ENCODE results near the gene ASB10.

ASB10 gene

GRCh38 chr7:151129117-151129959 is 57.7 kb downstream of the ASB10 start:
- no peak overlapping the region for H2AK5ac ChIP-seq (ENCODE audit: low read length)
- no peak for DNase-seq
- no peak overlapping the region for H4K12ac ChIP-seq (ENCODE audit: low read depth, low read length)
- no peaks in the 10 kb centered on the region for H3K9me3 ChIP-seq (ENCODE audit: insufficient read depth, low read depth, low read length)
- H3K4me3 ChIP-seq (ENCODE audit: low read depth, low read length) = no peak overlapping the region
- no peak overlapping the region for H3K23ac ChIP-seq (ENCODE audit: low read length)
- H3K36me3 ChIP-seq (ENCODE audit: control insufficient read depth in 1 of 2, insufficient read depth in 2 of 2, low read length in 2 of 2) = peaks cover 86 to 88% of the 10 kb centered on the region in 2 experiments
- H3K14ac ChIP-seq (ENCODE audit: low read length) = no peak overlapping the region
- H3K27ac ChIP-seq (ENCODE audit: low read depth, low read length) = no peak overlapping the region
- no peak overlapping the region for H2BK120ac ChIP-seq (ENCODE audit: insufficient read depth, low read length, poor library complexity)
- H4K91ac ChIP-seq (ENCODE audit: low read depth, low read length) = no peak overlapping the region
- no peak overlapping the region for H2BK12ac ChIP-seq (ENCODE audit: low read length)
- H2AFZ ChIP-seq (ENCODE audit: insufficient read depth, low read length, poor library complexity) = no peak overlapping the region
- no peak overlapping the region for H3K4me2 ChIP-seq (ENCODE audit: low read length)
- no CpG with 5 or more reads among the region's 28 CpGs for WGBS (ENCODE audit: extremely low coverage, insufficient coverage, insufficient read length)
- H3K79me1 ChIP-seq (ENCODE audit: low read length) = peaks cover 2% of the 10 kb centered on the region
- no peak overlapping the region for H3K18ac ChIP-seq (ENCODE audit: low read length)
- no peak overlapping the region for H3K9ac ChIP-seq (ENCODE audit: low read length)
- no peaks in the 10 kb centered on the region for H3K27me3 ChIP-seq (ENCODE audit: insufficient read depth, low read length)
- no peak overlapping the region for H3K4ac ChIP-seq (ENCODE audit: low read depth, low read length)
- H3K79me2 ChIP-seq (ENCODE audit: control insufficient read depth, insufficient read depth, low read length, poor library complexity) = no peaks in the 10 kb centered on the region
- no peak overlapping the region for H4K8ac ChIP-seq (ENCODE audit: low read depth, low read length)
- H2BK5ac ChIP-seq (ENCODE audit: low read depth, low read length, poor library complexity) = no peak overlapping the region
- peaks cover 13 to 15% of the 10 kb centered on the region in 2 experiments for H3K4me1 ChIP-seq (ENCODE audit: control insufficient read depth in 1 of 2, insufficient read depth in 2 of 2, low read length in 2 of 2)

- no peak overlapping the region for H2BK5ac ChIP-seq (ENCODE audit: low read depth, low read length, poor library complexity)
- no peak overlapping the region for H4K12ac ChIP-seq (ENCODE audit: low read depth, low read length)
- no peak overlapping the region for H3K4me3 ChIP-seq (ENCODE audit: low read depth, low read length)
- no peaks in the 10 kb centered on the region for H3K79me2 ChIP-seq (ENCODE audit: control insufficient read depth, insufficient read depth, low read length, poor library complexity)
- peaks cover 14 to 18% of the 10 kb centered on the region in 2 experiments for H3K4me1 ChIP-seq (ENCODE audit: control insufficient read depth in 1 of 2, insufficient read depth in 2 of 2, low read length in 2 of 2)
- no peak overlapping the region for H2AFZ ChIP-seq (ENCODE audit: insufficient read depth, low read length, poor library complexity)
- no CpG with 5 or more reads among the region's 8 CpGs for WGBS (ENCODE audit: extremely low coverage, insufficient coverage, insufficient read length)
- no peaks in the 10 kb centered on the region for H3K27me3 ChIP-seq (ENCODE audit: insufficient read depth, low read length)
- H3K9ac ChIP-seq (ENCODE audit: low read length) = no peak overlapping the region
- H3K79me1 ChIP-seq (ENCODE audit: low read length) = peaks cover 2% of the 10 kb centered on the region
- H3K4ac ChIP-seq (ENCODE audit: low read depth, low read length) = no peak overlapping the region
- no peak overlapping the region for H3K14ac ChIP-seq (ENCODE audit: low read length)
- no peaks in the 10 kb centered on the region for H3K9me3 ChIP-seq (ENCODE audit: insufficient read depth, low read depth, low read length)
- peaks cover 84 to 86% of the 10 kb centered on the region in 2 experiments for H3K36me3 ChIP-seq (ENCODE audit: control insufficient read depth in 1 of 2, insufficient read depth in 2 of 2, low read length in 2 of 2)
- H2AK5ac ChIP-seq (ENCODE audit: low read length) = no peak overlapping the region
- no peak overlapping the region for H4K8ac ChIP-seq (ENCODE audit: low read depth, low read length)
- no peak overlapping the region for H3K27ac ChIP-seq (ENCODE audit: low read depth, low read length)
- no peak overlapping the region for H2BK12ac ChIP-seq (ENCODE audit: low read length)
- no peak overlapping the region for H3K4me2 ChIP-seq (ENCODE audit: low read length)
- no peak overlapping the region for H2BK120ac ChIP-seq (ENCODE audit: insufficient read depth, low read length, poor library complexity)
- no peak overlapping the region for H4K91ac ChIP-seq (ENCODE audit: low read depth, low read length)
- no peak overlapping the region for H3K23ac ChIP-seq (ENCODE audit: low read length)
- DNase-seq = no peak
- H3K18ac ChIP-seq (ENCODE audit: low read length) = no peak overlapping the region
These were observed 58.3 kb downstream of the ASB10 start for GRCh38 chr7:151128716-151129115.

GRCh38 chr7:151128144-151128543 is 58.9 kb downstream of the ASB10 start:
- no peak overlapping the region for H2BK120ac ChIP-seq (ENCODE audit: insufficient read depth, low read length, poor library complexity)
- H3K27ac ChIP-seq (ENCODE audit: low read depth, low read length) = no peak overlapping the region
- H4K12ac ChIP-seq (ENCODE audit: low read depth, low read length) = no peak overlapping the region
- DNase-seq = no peak
- H3K27me3 ChIP-seq (ENCODE audit: insufficient read depth, low read length) = no peaks in the 10 kb centered on the region
- H3K4me2 ChIP-seq (ENCODE audit: low read length) = no peak overlapping the region
- H3K36me3 ChIP-seq (ENCODE audit: control insufficient read depth in 1 of 2, insufficient read depth in 2 of 2, low read length in 2 of 2) = peaks cover 85 to 86% of the 10 kb centered on the region in 2 experiments
- H2BK5ac ChIP-seq (ENCODE audit: low read depth, low read length, poor library complexity) = no peak overlapping the region
- H3K4ac ChIP-seq (ENCODE audit: low read depth, low read length) = no peak overlapping the region
- H4K8ac ChIP-seq (ENCODE audit: low read depth, low read length) = no peak overlapping the region
- no peak overlapping the region for H4K91ac ChIP-seq (ENCODE audit: low read depth, low read length)
- no peak overlapping the region for H2AK5ac ChIP-seq (ENCODE audit: low read length)
- peaks cover 1% of the 10 kb centered on the region for H3K9me3 ChIP-seq (ENCODE audit: insufficient read depth, low read depth, low read length)
- no peak overlapping the region for H2BK12ac ChIP-seq (ENCODE audit: low read length)
- no peak overlapping the region for H3K9ac ChIP-seq (ENCODE audit: low read length)
- no peak overlapping the region for H3K23ac ChIP-seq (ENCODE audit: low read length)
- H3K14ac ChIP-seq (ENCODE audit: low read length) = no peak overlapping the region
- H3K4me1 ChIP-seq (ENCODE audit: control insufficient read depth in 1 of 2, insufficient read depth in 2 of 2, low read length in 2 of 2) = peaks cover 14 to 18% of the 10 kb centered on the region in 2 experiments
- no peak overlapping the region for H3K4me3 ChIP-seq (ENCODE audit: low read depth, low read length)
- no peak overlapping the region for H2AFZ ChIP-seq (ENCODE audit: insufficient read depth, low read length, poor library complexity)
- no CpG with 5 or more reads among the region's 14 CpGs for WGBS (ENCODE audit: extremely low coverage, insufficient coverage, insufficient read length)
- H3K18ac ChIP-seq (ENCODE audit: low read length) = no peak overlapping the region
- H3K79me1 ChIP-seq (ENCODE audit: low read length) = peaks cover 2% of the 10 kb centered on the region
- H3K79me2 ChIP-seq (ENCODE audit: control insufficient read depth, insufficient read depth, low read length, poor library complexity) = no peaks in the 10 kb centered on the region

GRCh38 chr7:151126491-151127137 is 60.4 kb downstream of the ASB10 start:
- peaks cover 14 to 18% of the 10 kb centered on the region in 2 experiments for H3K4me1 ChIP-seq (ENCODE audit: control insufficient read depth in 1 of 2, insufficient read depth in 2 of 2, low read length in 2 of 2)
- no peaks in the 10 kb centered on the region for H3K27me3 ChIP-seq (ENCODE audit: insufficient read depth, low read length)
- no peak overlapping the region for H4K91ac ChIP-seq (ENCODE audit: low read depth, low read length)
- H4K12ac ChIP-seq (ENCODE audit: low read depth, low read length) = no peak overlapping the region
- H3K4me3 ChIP-seq (ENCODE audit: low read depth, low read length) = no peak overlapping the region
- no peak overlapping the region for H2AK5ac ChIP-seq (ENCODE audit: low read length)
- no peak overlapping the region for H3K4ac ChIP-seq (ENCODE audit: low read depth, low read length)
- no peak overlapping the region for H2BK120ac ChIP-seq (ENCODE audit: insufficient read depth, low read length, poor library complexity)
- DNase-seq = peak in 1 of 2 donors; percentile 71
- no peak overlapping the region for H2BK12ac ChIP-seq (ENCODE audit: low read length)
- no peaks in the 10 kb centered on the region for H3K79me2 ChIP-seq (ENCODE audit: control insufficient read depth, insufficient read depth, low read length, poor library complexity)
- H2BK5ac ChIP-seq (ENCODE audit: low read depth, low read length, poor library complexity) = no peak overlapping the region
- no CpG with 5 or more reads among the region's 19 CpGs for WGBS (ENCODE audit: extremely low coverage, insufficient coverage, insufficient read length)
- H3K36me3 ChIP-seq (ENCODE audit: control insufficient read depth in 1 of 2, insufficient read depth in 2 of 2, low read length in 2 of 2) = peaks cover 85 to 87% of the 10 kb centered on the region in 2 experiments
- H3K14ac ChIP-seq (ENCODE audit: low read length) = no peak overlapping the region
- no peak overlapping the region for H4K8ac ChIP-seq (ENCODE audit: low read depth, low read length)
- H3K79me1 ChIP-seq (ENCODE audit: low read length) = peaks cover 2% of the 10 kb centered on the region
- H3K27ac ChIP-seq (ENCODE audit: low read depth, low read length) = no peak overlapping the region
- H3K9ac ChIP-seq (ENCODE audit: low read length) = no peak overlapping the region
- no peak overlapping the region for H3K23ac ChIP-seq (ENCODE audit: low read length)
- H3K18ac ChIP-seq (ENCODE audit: low read length) = no peak overlapping the region
- H3K4me2 ChIP-seq (ENCODE audit: low read length) = no peak overlapping the region
- peaks cover 2% of the 10 kb centered on the region for H3K9me3 ChIP-seq (ENCODE audit: insufficient read depth, low read depth, low read length)
- no peak overlapping the region for H2AFZ ChIP-seq (ENCODE audit: insufficient read depth, low read length, poor library complexity)
